IMR-90 (cell line): ENCODE data around the gene KRTAP4-1.

ENCODE experiments used
- BHLHE40 ChIP-seq: fragments of 150-350 bp; IDR thresholded peaks from 2 replicates; pipeline ENCODE4 v1.6.1; 2016; ENCODE audit warnings: mild to moderate bottlenecking, low read depth, low read length
- CEBPB ChIP-seq: IDR thresholded peaks from 2 replicates; pipeline ENCODE4 v1.6.1; 2012; ENCODE audit warnings: low read depth, low read length, improper control_type of control experiment
- CTCF ChIP-seq: conservative IDR thresholded peaks from 2 replicates; pipeline ENCODE4 v1.5.1; 2012; ENCODE audit warnings: mild to moderate bottlenecking, low read depth, low read length, improper control_type of control experiment
- FOS ChIP-seq: fragments of 150-350 bp; IDR thresholded peaks from 2 replicates; pipeline ENCODE4 v1.6.1; 2016; ENCODE audit warnings: low read depth, low read length
- MXI1 ChIP-seq: IDR thresholded peaks from 2 replicates; pipeline ENCODE4 v1.6.1; 2012; ENCODE audit warnings: low read depth, mild to moderate bottlenecking, low read length, moderate library complexity, borderline replicate concordance
- POLR2A ChIP-seq: IDR thresholded peaks from 2 replicates; pipeline ENCODE4 v1.6.1; 2012; ENCODE audit warnings: mild to moderate bottlenecking, low read depth, low read length
- RAD21 ChIP-seq: IDR thresholded peaks from 2 replicates; pipeline ENCODE4 v1.6.1; 2012; ENCODE audit warnings: low read length, improper control_type of control experiment
- RFX5 ChIP-seq: IDR thresholded peaks from 2 replicates; pipeline ENCODE4 v1.8.0; 2012; ENCODE audit warnings: low read depth, mild to moderate bottlenecking, low read length, moderate library complexity
- SMC3 ChIP-seq: fragments of 150-350 bp; IDR thresholded peaks from 2 replicates; pipeline ENCODE4 v1.6.1; 2016; ENCODE audit warnings: low read depth, mild to moderate bottlenecking, antibody characterized with exemption, low read length, moderate library complexity
- USF2 ChIP-seq: fragments of 150-350 bp; IDR thresholded peaks from 2 replicates; pipeline ENCODE4 v1.6.1; 2017; ENCODE audit warnings: mild to moderate bottlenecking, antibody characterized with exemption, low read length, low read depth

GRCh38 chr17:41185001-41185400 is 290 bp upstream of the KRTAP4-1 start:
- TF ChIP-seq CTCF (no peak), POLR2A (no peak), RAD21 (no peak), RFX5 (no peak), FOS (no peak), USF2 (no peak), MXI1 (no peak), CEBPB (no peak), BHLHE40 (no peak), SMC3 (no peak)
